OCI-LY3 (cell line): ENCODE results near the gene TRIM24.

Experiments used
- H2AFZ ChIP-seq: fragments of 200-600, 300-600 bp; shearing (Covaris generic); 2 replicates; pipeline ENCODE4 v1.6.0; 2014; ENCODE audit warnings: antibody characterized with exemption, low read depth, low read length
- H3K27ac ChIP-seq: fragments of 200-600, 300-600 bp; sonication (generic); 2 replicates; pipeline ENCODE4 v1.5.1; 2014; ENCODE audit warnings: mild to moderate bottlenecking, low read length, moderate library complexity, mixed read lengths
- H3K27me3 ChIP-seq: fragments of 200-600, 300-600 bp; sonication (generic); 2 replicates; pipeline ENCODE4 v1.6.1; 2014; ENCODE audit warnings: low read depth, low read length, mixed read lengths
- H3K36me3 ChIP-seq: fragments of 200-600, 300-600 bp; sonication (generic); replicated peaks from 2 replicates; pipeline ENCODE3; 2014; ENCODE audit warnings: low read depth, low read length, mixed read lengths
- H3K4me1 ChIP-seq: fragments of 300-600, 200-600 bp; sonication (generic); 2 replicates; pipeline ENCODE4 v1.6.1; 2014; ENCODE audit warnings: low read length, mixed read lengths
- H3K4me2 ChIP-seq: fragments of 200-600, 300-600 bp; sonication (generic); 2 replicates; pipeline ENCODE4 v1.6.1; 2014; ENCODE audit warnings: low read length, mixed read lengths
- H3K4me3 ChIP-seq: fragments of 300-600, 200-600 bp; sonication (generic); 2 replicates; pipeline ENCODE4 v1.5.1; 2014; ENCODE audit warnings: antibody characterized with exemption, mild to moderate bottlenecking, low read length, moderate library complexity
- H3K79me2 ChIP-seq: fragments of 300-600, 200-600 bp; shearing (Covaris generic); 2 replicates; pipeline ENCODE4 v1.6.1; 2014; ENCODE audit warnings: mild to moderate bottlenecking, low read length, mixed read lengths
- H3K9ac ChIP-seq: fragments of 300-600, 200-600 bp; shearing (Covaris generic); 2 replicates; pipeline ENCODE4 v1.6.0; 2014; ENCODE audit warnings: mild to moderate bottlenecking, low read length, moderate library complexity
- H3K9me3 ChIP-seq: fragments of 200-600, 300-600 bp; shearing (Covaris generic); 2 replicates; pipeline ENCODE4 v1.6.1; 2014; ENCODE audit warnings: low read length, mixed read lengths; ENCODE audit not compliant: insufficient read depth
- H4K20me1 ChIP-seq: fragments of 200-600, 300-600 bp; sonication (generic); 2 replicates; pipeline ENCODE4 v1.6.1; 2016; ENCODE audit warnings: low read length, mixed read lengths; ENCODE audit not compliant: insufficient read depth
- CTCF ChIP-seq: fragments of 200-600, 300-600 bp; sonication (generic); IDR thresholded peaks from 2 replicates; pipeline ENCODE4 v1.5.1; 2014; ENCODE audit warnings: antibody characterized with exemption, low read length, low read depth
- EZH2phosphoT487 ChIP-seq: fragments of 200-600 bp; shearing (Covaris generic); IDR thresholded peaks from 2 replicates; pipeline ENCODE4 v1.6.1; 2018; ENCODE audit warnings: antibody characterized with exemption, mixed run types, low read depth

TRIM24 gene

GRCh38 chr7:138505361-138505873, 45.4 kb downstream of the TRIM24 start:
- Histone ChIP-seq H3K79me2 (peaks cover 27% of the 10 kb centered on the region), H3K36me3 (peaks cover 16% of the 10 kb centered on the region), H3K27ac (no peak overlapping the region), H3K4me2 (no peak overlapping the region), H3K4me1 (no peaks in the 10 kb centered on the region), H2AFZ (no peak overlapping the region), H3K4me3 (no peak overlapping the region), H3K9ac (no peak overlapping the region), H4K20me1 (peaks cover 12% of the 10 kb centered on the region; the same call in 1 of the 2 replicates), H3K27me3 (no peaks in the 10 kb centered on the region), H3K9me3 (no peaks in the 10 kb centered on the region)
- TF ChIP-seq CTCF = no peak
- no peak for TF ChIP-seq EZH2phosphoT487

- H3K79me2 ChIP-seq = peaks cover 16% of the 10 kb centered on the region
- no peak overlapping the region for H2AFZ ChIP-seq
- H3K4me3 ChIP-seq = no peak overlapping the region
- H3K9me3 ChIP-seq = no peaks in the 10 kb centered on the region
- TF ChIP-seq EZH2phosphoT487 (no peak), CTCF (no peak)
- H3K27me3 ChIP-seq = no peaks in the 10 kb centered on the region
- no peak overlapping the region for H3K9ac ChIP-seq
- no peak overlapping the region for H3K27ac ChIP-seq
- H3K4me1 ChIP-seq = no peaks in the 10 kb centered on the region
- no peak overlapping the region for H3K4me2 ChIP-seq
- H4K20me1 ChIP-seq = peaks cover 12% of the 10 kb centered on the region; the same call in 1 of the 2 replicates
- H3K36me3 ChIP-seq = peaks cover 20% of the 10 kb centered on the region
These were observed 46.7 kb downstream of the TRIM24 start for GRCh38 chr7:138506764-138507163.

GRCh38 chr7:138510003-138510402, 49.9 kb downstream of the TRIM24 start:
- Histone ChIP-seq H3K36me3 (peaks cover 28% of the 10 kb centered on the region), H3K9me3 (no peaks in the 10 kb centered on the region), H4K20me1 (peaks cover 3% of the 10 kb centered on the region; the same call in 1 of the 2 replicates), H2AFZ (no peak overlapping the region), H3K4me1 (peaks cover 7% of the 10 kb centered on the region), H3K27ac (no peak overlapping the region), H3K4me3 (no peak overlapping the region), H3K79me2 (peaks cover 7% of the 10 kb centered on the region; the same call in 1 of the 2 replicates), H3K9ac (no peak overlapping the region), H3K4me2 (no peak overlapping the region), H3K27me3 (no peaks in the 10 kb centered on the region)
- TF ChIP-seq EZH2phosphoT487 (no peak), CTCF (no peak)

GRCh38 chr7:138512092-138512858, 52.2 kb downstream of the TRIM24 start:
- no peaks in the 10 kb centered on the region for H3K27me3 ChIP-seq
- no peak for TF ChIP-seq CTCF
- TF ChIP-seq EZH2phosphoT487 = no peak
- no peaks in the 10 kb centered on the region for H3K9me3 ChIP-seq
- H3K79me2 ChIP-seq = peaks cover 4% of the 10 kb centered on the region; the same call in 1 of the 2 replicates
- peaks cover 16% of the 10 kb centered on the region for H3K36me3 ChIP-seq
- no peak overlapping the region for H2AFZ ChIP-seq
- no peak overlapping the region for H3K27ac ChIP-seq
- H3K4me3 ChIP-seq = no peak overlapping the region
- no peak overlapping the region for H3K9ac ChIP-seq
- no peak overlapping the region for H3K4me2 ChIP-seq
- peaks cover 3% of the 10 kb centered on the region; the same call in 1 of the 2 replicates for H4K20me1 ChIP-seq
- H3K4me1 ChIP-seq = peaks cover 16% of the 10 kb centered on the region
